Measurements from ENCODE around the gene HUNK.

- TF ChIP-seq GATA2 (IDR thresholded peaks at IDR 0.05; ENCODE audit: low read depth, low read length): no peak
- no peak for TF ChIP-seq GATA3 (IDR thresholded peaks at IDR 0.05; ENCODE audit: low read depth, low read length)
These were observed 65.8 kb downstream of the HUNK start for GRCh38 chr21:31938330-31939301.

Measured in SH-SY5Y (cell line).